Keratinocyte (primary cell): Measurements from ENCODE around the gene C19orf12.

Experiments
- EZH2 ChIP-seq: IDR thresholded peaks from one replicate; pipeline ENCODE4 v1.6.1; 2012; ENCODE audit warnings: inconsistent platforms, mild to moderate bottlenecking, low read length, moderate library complexity
- TF ChIP-seq, protein P1 (sequence below), 3 experiments: IDR thresholded peaks in 1 of 3; conservative IDR thresholded peaks in 1 of 3; optimal IDR thresholded peaks in 1 of 3; 2 replicates in 2 of 3; 3 replicates in 1 of 3; pipeline versions ENCODE3 to v1.5.1; 2011; ENCODE audit warnings: low read length in 3 of 3, mild to moderate bottlenecking in 3 of 3, moderate library complexity in 2 of 3, control low read depth in 1 of 3, inconsistent platforms in 1 of 3; ENCODE audit not compliant: insufficient read depth in 2 of 3; ENCODE audit errors: extremely low read depth in 1 of 3

GRCh38 chr19:29678484-29679106 is 36.5 kb downstream of the C19orf12 start:
- TF ChIP-seq, protein P1, sequence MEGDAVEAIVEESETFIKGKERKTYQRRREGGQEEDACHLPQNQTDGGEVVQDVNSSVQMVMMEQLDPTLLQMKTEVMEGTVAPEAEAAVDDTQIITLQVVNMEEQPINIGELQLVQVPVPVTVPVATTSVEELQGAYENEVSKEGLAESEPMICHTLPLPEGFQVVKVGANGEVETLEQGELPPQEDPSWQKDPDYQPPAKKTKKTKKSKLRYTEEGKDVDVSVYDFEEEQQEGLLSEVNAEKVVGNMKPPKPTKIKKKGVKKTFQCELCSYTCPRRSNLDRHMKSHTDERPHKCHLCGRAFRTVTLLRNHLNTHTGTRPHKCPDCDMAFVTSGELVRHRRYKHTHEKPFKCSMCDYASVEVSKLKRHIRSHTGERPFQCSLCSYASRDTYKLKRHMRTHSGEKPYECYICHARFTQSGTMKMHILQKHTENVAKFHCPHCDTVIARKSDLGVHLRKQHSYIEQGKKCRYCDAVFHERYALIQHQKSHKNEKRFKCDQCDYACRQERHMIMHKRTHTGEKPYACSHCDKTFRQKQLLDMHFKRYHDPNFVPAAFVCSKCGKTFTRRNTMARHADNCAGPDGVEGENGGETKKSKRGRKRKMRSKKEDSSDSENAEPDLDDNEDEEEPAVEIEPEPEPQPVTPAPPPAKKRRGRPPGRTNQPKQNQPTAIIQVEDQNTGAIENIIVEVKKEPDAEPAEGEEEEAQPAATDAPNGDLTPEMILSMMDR (optimal IDR thresholded peaks at IDR 0.05 in 1 of 3, IDR thresholded peaks at IDR 0.05 in 1 of 3, conservative IDR thresholded peaks at IDR 0.05 in 1 of 3; ENCODE audit: extremely low read depth in 1 of 3, insufficient read depth in 2 of 3, low read length in 3 of 3) = no peak
- no peak for TF ChIP-seq EZH2
